ENCODE measurements around the gene NCBP3. TPM values are rescaled to one million over a fixed set of nuclear protein-coding genes. Genes with fewer than 3 reads are reported as not detected.
A peak's percentile ranks its signal among the peaks of the same experiment; 100 is the strongest.

NCBP3 gene
- total and polyA plus RNA-seq, 9 donors: 33.4 to 68.9 (median 56.2) TPM

GRCh38 chr17:3835410-3836229 lies 10.4 kb downstream of the NCBP3 start:
- Histone ChIP-seq H3K27ac (ENCODE audit: low read length) (peak overlapping the region; percentile 32), H3K36me3 (ENCODE audit: control insufficient read depth, insufficient read depth, low read length) (peaks cover 52% of the 10 kb centered on the region), H3K4me3 (ENCODE audit: low read length) (no peak overlapping the region), H3K27me3 (ENCODE audit: control insufficient read depth, insufficient read depth, low read length) (no peaks in the 10 kb centered on the region), H3K9me3 (replicated peaks; ENCODE audit: control insufficient read depth, low read depth, low read length) (no peaks in the 10 kb centered on the region), H3K4me1 (ENCODE audit: control insufficient read depth, insufficient read depth, low read length) (peaks cover 8% of the 10 kb centered on the region)
- peak; percentile 37 for DNase-seq
- 84% methylated on average over 7 of the region's 14 CpGs for WGBS (ENCODE audit: insufficient coverage)

- no peak for DNase-seq
- H3K4me1 ChIP-seq (ENCODE audit: control insufficient read depth, insufficient read depth, low read length): peaks cover 8% of the 10 kb centered on the region
- WGBS (ENCODE audit: insufficient coverage): no CpG with 5 or more reads among the region's 4 CpGs
- H3K27ac ChIP-seq (ENCODE audit: low read length): no peak overlapping the region
- no peaks in the 10 kb centered on the region for H3K9me3 ChIP-seq (replicated peaks; ENCODE audit: control insufficient read depth, low read depth, low read length)
- no peak overlapping the region for H3K4me3 ChIP-seq (ENCODE audit: low read length)
- no peaks in the 10 kb centered on the region for H3K27me3 ChIP-seq (ENCODE audit: control insufficient read depth, insufficient read depth, low read length)
- H3K36me3 ChIP-seq (ENCODE audit: control insufficient read depth, insufficient read depth, low read length): peaks cover 48% of the 10 kb centered on the region
Observed at GRCh38 chr17:3834811-3835210, 11.2 kb downstream of the NCBP3 start.

- H3K27me3 ChIP-seq (ENCODE audit: control insufficient read depth, insufficient read depth, low read length): no peaks in the 10 kb centered on the region
- WGBS (ENCODE audit: insufficient coverage): 97% methylated on average over 5 of the region's 7 CpGs
- H3K27ac ChIP-seq (ENCODE audit: low read length): peak overlapping the region; percentile 87
- no peak for DNase-seq
- H3K36me3 ChIP-seq (ENCODE audit: control insufficient read depth, insufficient read depth, low read length): peaks cover 45% of the 10 kb centered on the region
- no peak overlapping the region for H3K4me3 ChIP-seq (ENCODE audit: low read length)
- peaks cover 13% of the 10 kb centered on the region for H3K4me1 ChIP-seq (ENCODE audit: control insufficient read depth, insufficient read depth, low read length)
- H3K9me3 ChIP-seq (replicated peaks; ENCODE audit: control insufficient read depth, low read depth, low read length): no peaks in the 10 kb centered on the region
Observed at GRCh38 chr17:3828852-3829232, 17.2 kb downstream of the NCBP3 start.

- Histone ChIP-seq H3K9me3 (replicated peaks; ENCODE audit: control insufficient read depth, low read depth, low read length) (no peaks in the 10 kb centered on the region), H3K4me1 (ENCODE audit: control insufficient read depth, insufficient read depth, low read length) (peaks cover 13% of the 10 kb centered on the region), H3K27ac (ENCODE audit: low read length) (peak overlapping the region; percentile 87), H3K27me3 (ENCODE audit: control insufficient read depth, insufficient read depth, low read length) (no peaks in the 10 kb centered on the region), H3K36me3 (ENCODE audit: control insufficient read depth, insufficient read depth, low read length) (peaks cover 46% of the 10 kb centered on the region), H3K4me3 (ENCODE audit: low read length) (no peak overlapping the region)
- DNase-seq: peak; percentile 48
- 72% methylated on average over 3 of the region's 7 CpGs for WGBS (ENCODE audit: insufficient coverage)
Observed at GRCh38 chr17:3828151-3828851, 17.7 kb downstream of the NCBP3 start.

GRCh38 chr17:3827124-3827773 lies 18.8 kb downstream of the NCBP3 start:
- WGBS (ENCODE audit: insufficient coverage): no CpG with 5 or more reads among the region's 6 CpGs
- peaks cover 41% of the 10 kb centered on the region for H3K36me3 ChIP-seq (ENCODE audit: control insufficient read depth, insufficient read depth, low read length)
- H3K4me1 ChIP-seq (ENCODE audit: control insufficient read depth, insufficient read depth, low read length): peaks cover 13% of the 10 kb centered on the region
- peak; percentile 62 for DNase-seq
- no peak overlapping the region for H3K4me3 ChIP-seq (ENCODE audit: low read length)
- no peaks in the 10 kb centered on the region for H3K27me3 ChIP-seq (ENCODE audit: control insufficient read depth, insufficient read depth, low read length)
- H3K27ac ChIP-seq (ENCODE audit: low read length): no peak overlapping the region
- H3K9me3 ChIP-seq (replicated peaks; ENCODE audit: control insufficient read depth, low read depth, low read length): no peaks in the 10 kb centered on the region

- Histone ChIP-seq H3K36me3 (ENCODE audit: control insufficient read depth, insufficient read depth, low read length) (peaks cover 51% of the 10 kb centered on the region), H3K9me3 (replicated peaks; ENCODE audit: control insufficient read depth, low read depth, low read length) (no peaks in the 10 kb centered on the region), H3K4me1 (ENCODE audit: control insufficient read depth, insufficient read depth, low read length) (peaks cover 13% of the 10 kb centered on the region), H3K27ac (ENCODE audit: low read length) (no peak overlapping the region), H3K4me3 (ENCODE audit: low read length) (no peak overlapping the region), H3K27me3 (ENCODE audit: control insufficient read depth, insufficient read depth, low read length) (no peaks in the 10 kb centered on the region)
- WGBS (ENCODE audit: insufficient coverage): 90% methylated on average over 2 of the region's 4 CpGs
- DNase-seq: no peak
Observed at GRCh38 chr17:3826191-3826590, 19.9 kb downstream of the NCBP3 start.

GRCh38 chr17:3821101-3821500 lies 24.9 kb downstream of the NCBP3 start:
- Histone ChIP-seq H3K9me3 (replicated peaks; ENCODE audit: control insufficient read depth, low read depth, low read length) (no peaks in the 10 kb centered on the region), H3K27me3 (ENCODE audit: control insufficient read depth, insufficient read depth, low read length) (no peaks in the 10 kb centered on the region), H3K4me1 (ENCODE audit: control insufficient read depth, insufficient read depth, low read length) (no peaks in the 10 kb centered on the region), H3K27ac (ENCODE audit: low read length) (no peak overlapping the region), H3K36me3 (ENCODE audit: control insufficient read depth, insufficient read depth, low read length) (peaks cover 62% of the 10 kb centered on the region), H3K4me3 (ENCODE audit: low read length) (no peak overlapping the region)
- DNase-seq: no peak
- WGBS (ENCODE audit: insufficient coverage): 98% methylated on average over 9 of the region's 9 CpGs

GRCh38 chr17:3818786-3819185 lies 27.3 kb downstream of the NCBP3 start:
- Histone ChIP-seq H3K27me3 (ENCODE audit: control insufficient read depth, insufficient read depth, low read length) (no peaks in the 10 kb centered on the region), H3K27ac (ENCODE audit: low read length) (no peak overlapping the region), H3K36me3 (ENCODE audit: control insufficient read depth, insufficient read depth, low read length) (peaks cover 73% of the 10 kb centered on the region), H3K9me3 (replicated peaks; ENCODE audit: control insufficient read depth, low read depth, low read length) (no peaks in the 10 kb centered on the region), H3K4me3 (ENCODE audit: low read length) (no peak overlapping the region), H3K4me1 (ENCODE audit: control insufficient read depth, insufficient read depth, low read length) (peaks cover 9% of the 10 kb centered on the region)
- 72% methylated on average over 4 of the region's 6 CpGs for WGBS (ENCODE audit: insufficient coverage)
- no peak for DNase-seq

- DNase-seq: no peak
- H3K27ac ChIP-seq (ENCODE audit: low read length): no peak overlapping the region
- H3K4me3 ChIP-seq (ENCODE audit: low read length): no peak overlapping the region
- peaks cover 75% of the 10 kb centered on the region for H3K36me3 ChIP-seq (ENCODE audit: control insufficient read depth, insufficient read depth, low read length)
- WGBS (ENCODE audit: insufficient coverage): 92% methylated on average over 10 of the region's 12 CpGs
- H3K4me1 ChIP-seq (ENCODE audit: control insufficient read depth, insufficient read depth, low read length): peaks cover 14% of the 10 kb centered on the region
- H3K9me3 ChIP-seq (replicated peaks; ENCODE audit: control insufficient read depth, low read depth, low read length): no peaks in the 10 kb centered on the region
- no peaks in the 10 kb centered on the region for H3K27me3 ChIP-seq (ENCODE audit: control insufficient read depth, insufficient read depth, low read length)
Observed at GRCh38 chr17:3817851-3818605, 28.0 kb downstream of the NCBP3 start.

Data from muscle of leg (tissue), 11 donors.